Vagina (tissue), 2 donors: ENCODE measurements around the gene STK35. TPM values are rescaled to one million over a fixed set of nuclear protein-coding genes. Genes with fewer than 3 reads are reported as not detected.

Source experiments
- DNase-seq, 2 donors: peaks; one replicate each; pipeline ENCODE4 v3.0.0-alpha.2; 2017; ENCODE audit errors: extremely low spot score in 2 of 2
- H3K27ac ChIP-seq: fragments of 200-600 bp; sonication (generic); one replicate; pipeline ENCODE4 v1.5.1; 2019
- H3K27me3 ChIP-seq: fragments of 200-600 bp; sonication (generic); one replicate; pipeline ENCODE4 v1.5.1; 2019
- H3K36me3 ChIP-seq, 2 donors: fragments of 200-600 bp; sonication (generic); one replicate each; pipeline ENCODE4 v1.5.1; 2017 to 2019
- H3K4me1 ChIP-seq: fragments of 200-600 bp; sonication (generic); one replicate; pipeline ENCODE4 v1.5.1; 2019
- H3K4me3 ChIP-seq, 2 donors: fragments of 200-600 bp; sonication (generic); 1 replicate in 1 of 2; 2 replicates in 1 of 2; pipeline ENCODE4 v1.5.1; 2016 to 2019
- H3K9me3 ChIP-seq: fragments of 200-600 bp; sonication (generic); one replicate; pipeline ENCODE4 v1.5.1; 2019
- CTCF ChIP-seq, 3 experiments: fragments of 450-650 bp in 2 of 3; fragments of 200-600 bp in 1 of 3; sonication (generic) in 1 of 3; IDR thresholded peaks; one replicate each; pipeline ENCODE4 v1.5.1; 2017 to 2019; ENCODE audit warnings: antibody characterized with exemption in 3 of 3, mild to moderate bottlenecking in 2 of 3, moderate library complexity in 2 of 3
- POLR2A ChIP-seq, 2 donors: fragments of 450-650 bp; IDR thresholded peaks; one replicate each; pipeline ENCODE4 v1.6.1; 2017; ENCODE audit warnings: antibody characterized with exemption in 2 of 2, mild to moderate bottlenecking in 2 of 2, moderate library complexity in 2 of 2
- POLR2AphosphoS5 ChIP-seq, 2 donors: sonication (generic); formaldehyde crosslinking; IDR thresholded peaks; one replicate each; pipeline ENCODE4 v1.9.0; 2017; ENCODE audit warnings: antibody characterized with exemption in 2 of 2, mild to moderate bottlenecking in 2 of 2, low read depth in 1 of 2; ENCODE audit not compliant: insufficient read depth in 1 of 2
- intact Hi-C: fragments of 100-400 bp; cut with DNase I; formaldehyde crosslinking; loops from one replicate; pipeline ENCODE4 v1.15.1; 2023
- total RNA-seq: library from RNA; depleted of rRNA; stranded (reverse); fragments of >200 nt; gene quantifications from one replicate; pipeline ENCODE4 v1.2.3, GENCODE V29; 2016

The STK35 gene
- 11.5 TPM for total RNA-seq

- Histone ChIP-seq H3K27ac (peak within 1 kb of the TSS; percentile 98), H3K4me1 (peaks cover 39% of the 10 kb centered on the region), H3K9me3 (no peaks in the 10 kb centered on the region), H3K4me3 (peak within 1 kb of the TSS; percentile 90 to 97), H3K36me3 (no peaks in the 10 kb centered on the region), H3K27me3 (no peaks in the 10 kb centered on the region)
- no peak for DNase-seq
- TF ChIP-seq CTCF (IDR thresholded peaks at IDR 0.05) (no peak), POLR2AphosphoS5 (IDR thresholded peaks at IDR 0.05; ENCODE audit: insufficient read depth in 1 of 2, low read depth in 1 of 2) (no peak), POLR2A (IDR thresholded peaks at IDR 0.05) (no peak)
- intact Hi-C loops: no loop called here
Measured at GRCh38 chr20:2101057-2101864, at the start of gene STK35. Gene STK35 (plus strand): TSS chr20:2101827. CDS start chr20:2101882, 55 bp downstream.

- H3K27ac ChIP-seq: no peak overlapping the region
- DNase-seq: no peak
- no peak overlapping the region for H3K4me3 ChIP-seq
- no peaks in the 10 kb centered on the region for H3K36me3 ChIP-seq
- no peaks in the 10 kb centered on the region for H3K27me3 ChIP-seq
- H3K9me3 ChIP-seq: no peaks in the 10 kb centered on the region
- H3K4me1 ChIP-seq: no peaks in the 10 kb centered on the region
- TF ChIP-seq CTCF (IDR thresholded peaks at IDR 0.05) (no peak), POLR2AphosphoS5 (IDR thresholded peaks at IDR 0.05; ENCODE audit: insufficient read depth in 1 of 2, low read depth in 1 of 2) (no peak), POLR2A (IDR thresholded peaks at IDR 0.05) (no peak)
- intact Hi-C loops: no loop called here
Measured at GRCh38 chr20:2051946-2052345, 49.7 kb upstream of the STK35 start.

- intact Hi-C loops: no loop called here
- TF ChIP-seq CTCF (IDR thresholded peaks at IDR 0.05) (no peak), POLR2AphosphoS5 (IDR thresholded peaks at IDR 0.05; ENCODE audit: insufficient read depth in 1 of 2, low read depth in 1 of 2) (no peak), POLR2A (IDR thresholded peaks at IDR 0.05) (no peak)
- DNase-seq: no peak
Measured at GRCh38 chr20:2052741-2053140, 48.9 kb upstream of the STK35 start.

GRCh38 chr20:2053615-2054014, 48.0 kb upstream of the STK35 start:
- no peaks in the 10 kb centered on the region for H3K9me3 ChIP-seq
- no peaks in the 10 kb centered on the region for H3K36me3 ChIP-seq
- H3K4me3 ChIP-seq: no peak overlapping the region
- no peaks in the 10 kb centered on the region for H3K27me3 ChIP-seq
- H3K4me1 ChIP-seq: no peaks in the 10 kb centered on the region
- DNase-seq: no peak
- H3K27ac ChIP-seq: no peak overlapping the region
- TF ChIP-seq POLR2AphosphoS5 (IDR thresholded peaks at IDR 0.05; ENCODE audit: insufficient read depth in 1 of 2, low read depth in 1 of 2) (no peak), CTCF (IDR thresholded peaks at IDR 0.05) (no peak), POLR2A (IDR thresholded peaks at IDR 0.05) (no peak)
- intact Hi-C loops: no loop called here

More at GRCh38 chr20:2052741-2053140, 48.9 kb upstream of the STK35 start:
- Histone ChIP-seq H3K36me3 (no peaks in the 10 kb centered on the region), H3K4me3 (no peak overlapping the region), H3K27ac (no peak overlapping the region), H3K27me3 (no peaks in the 10 kb centered on the region), H3K9me3 (no peaks in the 10 kb centered on the region), H3K4me1 (no peaks in the 10 kb centered on the region)

- no peaks in the 10 kb centered on the region for H3K9me3 ChIP-seq
- H3K4me3 ChIP-seq: no peak overlapping the region
- TF ChIP-seq CTCF (IDR thresholded peaks at IDR 0.05) (no peak), POLR2AphosphoS5 (IDR thresholded peaks at IDR 0.05; ENCODE audit: insufficient read depth in 1 of 2, low read depth in 1 of 2) (no peak), POLR2A (IDR thresholded peaks at IDR 0.05) (no peak)
- H3K4me1 ChIP-seq: no peaks in the 10 kb centered on the region
- no peak for DNase-seq
- H3K27ac ChIP-seq: no peak overlapping the region
- no peaks in the 10 kb centered on the region for H3K27me3 ChIP-seq
- H3K36me3 ChIP-seq: no peaks in the 10 kb centered on the region
- intact Hi-C loops: no loop called here
Measured at GRCh38 chr20:2054911-2055310, 46.7 kb upstream of the STK35 start.
